Prostate gland (tissue), 2 donors: Measurements from ENCODE around the gene CEP72.

ENCODE experiments used
- CTCF ChIP-seq, 4 experiments: fragments of 200-600 bp in 2 of 4; fragments of 450-650 bp in 2 of 4; sonication (generic) in 2 of 4; IDR thresholded peaks; 1 replicate in 3 of 4; 2 replicates in 1 of 4; pipeline ENCODE4 v1.5.1; 2016 to 2019; ENCODE audit warnings: antibody characterized with exemption in 4 of 4, mild to moderate bottlenecking in 2 of 4, moderate library complexity in 2 of 4
- POLR2A ChIP-seq: fragments of 450-650 bp; IDR thresholded peaks from one replicate; pipeline ENCODE4 v1.6.1; 2016; ENCODE audit warnings: antibody characterized with exemption, mild to moderate bottlenecking

GRCh38 chr5:622946-623522, 10.9 kb downstream of the CEP72 start:
- TF ChIP-seq POLR2A (no peak), CTCF (IDR thresholded peaks at IDR 0.05) (no peak)
